HK-2 (cell line): ENCODE results near the gene HTT.

ENCODE experiments used
- DNase-seq: peaks from one replicate; pipeline ENCODE4 v3.0.0-alpha.2; 2018; ENCODE audit not compliant: unreplicated experiment

The HTT gene

GRCh38 chr4:3218824-3219760, 144.6 kb downstream of the HTT start:
- no peak for DNase-seq

- DNase-seq = no peak
These were observed 145.4 kb downstream of the HTT start for GRCh38 chr4:3219761-3220475.

GRCh38 chr4:3220476-3221183, 146.1 kb downstream of the HTT start:
- no peak for DNase-seq

GRCh38 chr4:3221184-3221494, 146.7 kb downstream of the HTT start:
- no peak for DNase-seq

- DNase-seq = no peak
These were observed 147.5 kb downstream of the HTT start for GRCh38 chr4:3221996-3222395.

GRCh38 chr4:3223346-3223745, 148.9 kb downstream of the HTT start:
- DNase-seq = no peak

- DNase-seq = no peak
These were observed 149.7 kb downstream of the HTT start for GRCh38 chr4:3223956-3224748.

- DNase-seq = no peak
These were observed 150.8 kb downstream of the HTT start for GRCh38 chr4:3225071-3225850.

GRCh38 chr4:3225936-3226335, 151.5 kb downstream of the HTT start:
- no peak for DNase-seq

GRCh38 chr4:3226467-3226866, 152.0 kb downstream of the HTT start:
- no peak for DNase-seq

- no peak for DNase-seq
These were observed 152.5 kb downstream of the HTT start for GRCh38 chr4:3226944-3227343.

- DNase-seq = no peak
These were observed 153.6 kb downstream of the HTT start for GRCh38 chr4:3227878-3228675.

- no peak for DNase-seq
These were observed 154.4 kb downstream of the HTT start for GRCh38 chr4:3228881-3229280.

GRCh38 chr4:3229328-3229727, 154.8 kb downstream of the HTT start:
- DNase-seq = no peak

GRCh38 chr4:3229964-3230363, 155.5 kb downstream of the HTT start:
- DNase-seq = no peak

GRCh38 chr4:3231471-3231870, 157.0 kb downstream of the HTT start:
- DNase-seq = no peak

- no peak for DNase-seq
These were observed 157.5 kb downstream of the HTT start for GRCh38 chr4:3232001-3232400.

GRCh38 chr4:3232871-3233271, 158.4 kb downstream of the HTT start:
- DNase-seq = no peak

GRCh38 chr4:3233391-3234071, 159.1 kb downstream of the HTT start:
- no peak for DNase-seq
